SK-N-SH treated with all-trans-retinoic acid at 6 μM for 48 hours (cell line): ENCODE data around the gene MXD4.

Experiments used
- ATAC-seq: fragments of 200-7000 bp; cut with Tn5 transposase; 3 replicates; pipeline ENCODE4 v1.9.1; 2020; ENCODE audit warnings: mild to moderate bottlenecking, moderate library complexity
- ARNTL ChIP-seq: fragments of 450-650 bp; formaldehyde crosslinking; IDR thresholded peaks from 2 replicates; pipeline ENCODE4 v1.5.0; 2020; ENCODE audit warnings: low read depth, mild to moderate bottlenecking, moderate library complexity, borderline replicate concordance
- BACH2 ChIP-seq: fragments of 250-450 bp; sonication (Bioruptor Pico); IDR thresholded peaks from 2 replicates; pipeline ENCODE4 v1.9.0; 2021; ENCODE audit warnings: mild to moderate bottlenecking, borderline replicate concordance
- CSDC2 ChIP-seq: fragments of 250-450 bp; sonication (Bioruptor Pico); IDR thresholded peaks from 2 replicates; pipeline ENCODE4 v1.5.0; 2020; ENCODE audit warnings: mild to moderate bottlenecking, moderate library complexity
- ESRRG ChIP-seq: fragments of 250-450 bp; sonication (Bioruptor Pico); IDR thresholded peaks from 2 replicates; pipeline ENCODE4 v1.6.1; 2021; ENCODE audit warnings: mild to moderate bottlenecking
- GLIS3 ChIP-seq: fragments of 250-450 bp; sonication (Bioruptor Pico); IDR thresholded peaks from 2 replicates; pipeline ENCODE4 v1.5.0; 2020; ENCODE audit warnings: mild to moderate bottlenecking, moderate library complexity
- ISL1 ChIP-seq: fragments of 250-450 bp; sonication (Bioruptor Pico); IDR thresholded peaks from 2 replicates; pipeline ENCODE4 v2.1.2; 2022; ENCODE audit warnings: mild to moderate bottlenecking, moderate library complexity
- OSR1 ChIP-seq: fragments of 250-450 bp; sonication (Bioruptor Pico); IDR thresholded peaks from 2 replicates; pipeline ENCODE4 v1.8.0; 2022; ENCODE audit warnings: moderate library complexity, mild to moderate bottlenecking, inconsistent platforms
- POU6F1 ChIP-seq: fragments of 250-450 bp; sonication (Bioruptor Pico); IDR thresholded peaks from 2 replicates; pipeline ENCODE4 v1.8.0; 2021; ENCODE audit warnings: low read depth, mild to moderate bottlenecking, moderate library complexity, borderline replicate concordance
- PPARA ChIP-seq: fragments of 250-450 bp; sonication (Bioruptor Pico); IDR thresholded peaks from 2 replicates; pipeline ENCODE4 v1.5.0; 2020; ENCODE audit warnings: mild to moderate bottlenecking, borderline replicate concordance
- RARB ChIP-seq: fragments of 250-450 bp; sonication (Bioruptor Pico); IDR thresholded peaks from 2 replicates; pipeline ENCODE4 v1.8.0; 2021; ENCODE audit warnings: mild to moderate bottlenecking, moderate library complexity
- TCF4 ChIP-seq: fragments of 250-450 bp; sonication (Bioruptor Pico); IDR thresholded peaks from 2 replicates; pipeline ENCODE4 v1.8.0; 2021; ENCODE audit warnings: mild to moderate bottlenecking, moderate library complexity, borderline replicate concordance
- TOX ChIP-seq: fragments of 250-450 bp; sonication (Bioruptor Pico); IDR thresholded peaks from 2 replicates; pipeline ENCODE4 v1.8.0; 2021; ENCODE audit warnings: mild to moderate bottlenecking, moderate library complexity, borderline replicate concordance
- TSHZ2 ChIP-seq: fragments of 250-450 bp; sonication (Bioruptor Pico); IDR thresholded peaks from 2 replicates; pipeline ENCODE4 v1.5.0; 2020; ENCODE audit warnings: mild to moderate bottlenecking, moderate library complexity
- ZC3H10 ChIP-seq: fragments of 250-450 bp; sonication (Bioruptor Pico); IDR thresholded peaks from 2 replicates; pipeline ENCODE4 v1.5.1; 2021; ENCODE audit warnings: mild to moderate bottlenecking, moderate library complexity
- ZFP3 ChIP-seq: fragments of 250-450 bp; sonication (Bioruptor Pico); IDR thresholded peaks from 2 replicates; pipeline ENCODE4 v1.5.0; 2020; ENCODE audit warnings: mild to moderate bottlenecking, moderate library complexity
- ZFP30 ChIP-seq: fragments of 450-650 bp; formaldehyde crosslinking; IDR thresholded peaks from 2 replicates; pipeline ENCODE4 v1.5.0; 2022; ENCODE audit warnings: mild to moderate bottlenecking, moderate library complexity
- ZNF70 ChIP-seq: fragments of 450-650 bp; formaldehyde crosslinking; IDR thresholded peaks from 2 replicates; pipeline ENCODE4 v1.5.0; 2020; ENCODE audit warnings: mild to moderate bottlenecking, moderate library complexity
- TF ChIP-seq, protein P1 (sequence below): fragments of 250-450 bp; sonication (Bioruptor Pico); IDR thresholded peaks from 2 replicates; pipeline ENCODE4 v1.5.1; 2021; ENCODE audit warnings: mild to moderate bottlenecking, moderate library complexity
- TF ChIP-seq, protein P2 (sequence below): fragments of 250-450 bp; sonication (Bioruptor Pico); IDR thresholded peaks from 2 replicates; pipeline ENCODE4 v1.5.1; 2020; ENCODE audit warnings: low read depth, mild to moderate bottlenecking, moderate library complexity

Gene MXD4

DNA sequence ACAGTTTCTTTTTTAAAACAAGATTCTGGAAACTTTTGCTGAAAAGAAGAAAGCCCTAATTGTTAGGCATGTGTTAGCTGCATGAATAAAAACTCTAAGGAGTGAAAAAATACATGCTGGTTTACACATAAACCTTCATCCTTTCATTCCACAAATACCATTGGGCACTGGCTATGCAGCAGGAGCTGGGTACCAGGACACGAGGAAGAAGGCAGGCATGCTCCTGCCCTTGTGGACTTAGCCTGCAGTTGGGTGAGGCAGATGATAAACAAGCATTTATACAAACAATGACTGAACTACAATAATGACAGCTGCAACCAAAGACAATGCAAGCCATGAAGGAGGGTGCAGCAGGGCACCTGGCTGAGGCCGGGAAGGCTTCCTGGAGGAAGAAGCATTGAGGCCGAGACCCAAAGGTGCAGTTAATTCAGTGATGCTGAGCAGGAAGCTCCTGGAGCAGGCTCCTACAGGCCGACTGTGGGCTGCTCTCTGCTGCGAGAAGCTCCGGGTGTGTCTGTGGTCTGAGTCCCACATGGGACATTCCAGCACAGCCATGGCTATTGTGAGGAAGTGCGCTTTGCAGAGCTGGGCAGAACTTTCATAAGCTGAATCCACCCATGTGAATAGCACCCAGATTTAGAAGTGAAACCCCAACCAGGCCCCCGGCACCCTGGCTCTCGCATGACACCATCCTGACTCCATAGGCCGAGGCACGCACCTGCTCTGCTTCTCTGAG, 44.0 kb upstream of the MXD4 start:
- TF ChIP-seq TCF4 (CRISPR knock-in tag) (no peak), TOX (CRISPR knock-in tag) (no peak), BACH2 (CRISPR knock-in tag) (no peak), RARB (CRISPR knock-in tag) (no peak), ZFP30 (CRISPR knock-in tag) (no peak), GLIS3 (CRISPR knock-in tag) (no peak), ZFP3 (CRISPR knock-in tag) (no peak), ARNTL (CRISPR knock-in tag) (no peak), POU6F1 (no peak), ZC3H10 (CRISPR knock-in tag) (no peak), ISL1 (CRISPR knock-in tag) (no peak), CSDC2 (CRISPR knock-in tag) (no peak), PPARA (CRISPR knock-in tag) (no peak), ZNF70 (CRISPR knock-in tag) (no peak), OSR1 (no peak), ESRRG (CRISPR knock-in tag) (no peak)
- TF ChIP-seq, protein P1, sequence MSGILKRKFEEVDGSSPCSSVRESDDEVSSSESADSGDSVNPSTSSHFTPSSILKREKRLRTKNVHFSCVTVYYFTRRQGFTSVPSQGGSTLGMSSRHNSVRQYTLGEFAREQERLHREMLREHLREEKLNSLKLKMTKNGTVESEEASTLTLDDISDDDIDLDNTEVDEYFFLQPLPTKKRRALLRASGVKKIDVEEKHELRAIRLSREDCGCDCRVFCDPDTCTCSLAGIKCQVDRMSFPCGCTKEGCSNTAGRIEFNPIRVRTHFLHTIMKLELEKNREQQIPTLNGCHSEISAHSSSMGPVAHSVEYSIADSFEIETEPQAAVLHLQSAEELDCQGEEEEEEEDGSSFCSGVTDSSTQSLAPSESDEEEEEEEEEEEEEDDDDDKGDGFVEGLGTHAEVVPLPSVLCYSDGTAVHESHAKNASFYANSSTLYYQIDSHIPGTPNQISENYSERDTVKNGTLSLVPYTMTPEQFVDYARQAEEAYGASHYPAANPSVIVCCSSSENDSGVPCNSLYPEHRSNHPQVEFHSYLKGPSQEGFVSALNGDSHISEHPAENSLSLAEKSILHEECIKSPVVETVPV (CRISPR knock-in tag) = no peak
- TF ChIP-seq, protein P2, sequence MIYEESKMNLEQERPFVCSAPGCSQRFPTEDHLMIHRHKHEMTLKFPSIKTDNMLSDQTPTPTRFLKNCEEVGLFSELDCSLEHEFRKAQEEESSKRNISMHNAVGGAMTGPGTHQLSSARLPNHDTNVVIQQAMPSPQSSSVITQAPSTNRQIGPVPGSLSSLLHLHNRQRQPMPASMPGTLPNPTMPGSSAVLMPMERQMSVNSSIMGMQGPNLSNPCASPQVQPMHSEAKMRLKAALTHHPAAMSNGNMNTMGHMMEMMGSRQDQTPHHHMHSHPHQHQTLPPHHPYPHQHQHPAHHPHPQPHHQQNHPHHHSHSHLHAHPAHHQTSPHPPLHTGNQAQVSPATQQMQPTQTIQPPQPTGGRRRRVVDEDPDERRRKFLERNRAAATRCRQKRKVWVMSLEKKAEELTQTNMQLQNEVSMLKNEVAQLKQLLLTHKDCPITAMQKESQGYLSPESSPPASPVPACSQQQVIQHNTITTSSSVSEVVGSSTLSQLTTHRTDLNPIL (CRISPR knock-in tag) = no peak
- no peak for ATAC-seq

DNA sequence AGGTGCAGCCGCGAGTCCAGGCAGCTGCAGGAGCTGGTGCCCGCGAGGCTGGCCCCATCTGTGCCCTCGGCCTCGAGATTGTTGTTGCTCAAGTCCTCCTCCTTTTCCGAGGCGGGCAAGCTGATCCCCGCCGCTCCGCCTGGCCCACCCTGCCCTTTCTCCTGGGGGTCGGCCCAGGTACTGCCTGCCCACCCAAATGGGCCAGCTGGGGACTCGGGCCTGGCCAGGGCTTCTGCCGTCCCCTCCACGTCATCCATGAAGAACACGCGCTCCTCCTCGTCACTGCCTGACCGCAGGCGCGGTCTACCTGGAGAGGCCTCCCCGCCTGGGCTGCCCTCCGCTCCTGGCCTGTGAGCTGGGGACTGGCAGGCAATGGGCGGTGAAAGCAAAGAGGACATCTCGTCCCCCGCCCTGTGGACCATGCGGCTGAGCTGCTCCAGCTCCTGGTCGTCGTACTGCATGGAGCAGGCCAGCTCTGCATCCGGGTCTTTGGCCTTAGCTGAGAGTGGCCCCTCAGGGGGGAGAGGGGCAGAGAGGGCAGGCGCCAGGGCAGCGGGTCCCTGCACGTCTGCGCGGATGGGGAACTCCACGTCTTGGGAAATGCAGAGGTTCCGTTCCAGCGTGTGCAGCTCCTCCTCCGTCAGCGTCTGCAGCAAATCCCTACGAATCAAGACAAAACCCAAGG, 43.1 kb upstream of the MXD4 start:
- no peak for ATAC-seq
- no peak for TF ChIP-seq GLIS3 (CRISPR knock-in tag)
- TF ChIP-seq, protein P1 (CRISPR knock-in tag) = no peak
- TF ChIP-seq BACH2 (CRISPR knock-in tag) = no peak
- no peak for TF ChIP-seq ZNF70 (CRISPR knock-in tag)
- no peak for TF ChIP-seq RARB (CRISPR knock-in tag)
- TF ChIP-seq CSDC2 (CRISPR knock-in tag) = no peak
- no peak for TF ChIP-seq PPARA (CRISPR knock-in tag)
- no peak for TF ChIP-seq ESRRG (CRISPR knock-in tag)
- TF ChIP-seq, protein P2 (CRISPR knock-in tag) = no peak
- TF ChIP-seq POU6F1 = no peak
- TF ChIP-seq ISL1 (CRISPR knock-in tag) = no peak
- TF ChIP-seq TSHZ2 (CRISPR knock-in tag) = no peak
